ENCODE results near the gene GRIA1. TPM values are rescaled to one million over a fixed set of nuclear protein-coding genes. Genes with fewer than 3 reads are reported as not detected.

Gene GRIA1
- total RNA-seq, 1 donor from 2014 or later: 3.3 TPM

DNA sequence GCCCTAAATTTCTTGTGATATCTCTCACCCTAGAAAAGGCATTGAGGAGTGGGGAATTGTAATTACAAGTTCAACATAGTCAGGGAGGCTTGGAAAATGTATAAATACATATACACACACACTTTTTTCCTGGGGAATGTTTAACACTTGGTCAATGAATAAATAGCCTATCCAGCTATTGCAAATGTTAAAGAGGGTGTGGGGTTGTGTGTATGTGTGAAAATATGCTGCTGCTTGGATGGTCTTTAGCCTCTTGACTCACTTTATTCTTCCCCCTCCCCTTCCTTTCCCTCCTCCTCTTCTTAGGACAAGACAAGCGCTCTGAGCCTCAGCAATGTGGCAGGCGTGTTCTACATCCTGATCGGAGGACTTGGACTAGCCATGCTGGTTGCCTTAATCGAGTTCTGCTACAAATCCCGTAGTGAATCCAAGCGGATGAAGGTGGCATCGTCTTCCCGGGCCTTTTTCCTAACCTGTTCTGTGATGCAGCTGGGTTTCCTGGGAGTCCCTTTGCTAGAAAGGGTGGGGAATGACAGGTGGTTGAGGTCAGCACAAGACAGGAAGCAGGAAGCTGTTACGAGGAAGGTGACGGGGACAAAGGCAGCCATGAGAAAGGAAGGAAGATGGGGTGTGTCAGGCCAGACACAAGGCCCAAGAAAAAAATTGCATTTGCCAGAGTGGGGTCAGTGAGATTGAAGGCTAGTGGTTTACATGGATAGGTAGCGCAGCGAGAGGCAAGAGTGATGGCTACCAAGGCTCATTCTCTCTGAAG lies 311.8 kb downstream of the GRIA1 start:
- Histone ChIP-seq H4K20me1 (ENCODE audit: low read depth) (no peaks in the 10 kb centered on the region), H3K9me3 (ENCODE audit: low read depth) (no peaks in the 10 kb centered on the region), H3K36me3 (no peaks in the 10 kb centered on the region), H3K4me1 (peaks cover 4% of the 10 kb centered on the region), H3K4me3 (no peak overlapping the region), H3K9ac (no peak overlapping the region), H3K79me2 (ENCODE audit: low read depth) (no peaks in the 10 kb centered on the region), H3F3A (ENCODE audit: low read depth) (no peaks in the 10 kb centered on the region), H3K27me3 (no peaks in the 10 kb centered on the region), H2AFZ (replicated peaks) (no peak overlapping the region), H3K4me2 (no peak overlapping the region), H3K27ac (no peak overlapping the region)
- peaks cover 4% of the 10 kb centered on the region for H3K9me3 Mint-ChIP-seq
- H3K36me3 Mint-ChIP-seq: peaks cover 16% of the 10 kb centered on the region
- no peak for TF ChIP-seq EZH2 (IDR thresholded peaks at IDR 0.05)
- TF ChIP-seq, protein P1, sequence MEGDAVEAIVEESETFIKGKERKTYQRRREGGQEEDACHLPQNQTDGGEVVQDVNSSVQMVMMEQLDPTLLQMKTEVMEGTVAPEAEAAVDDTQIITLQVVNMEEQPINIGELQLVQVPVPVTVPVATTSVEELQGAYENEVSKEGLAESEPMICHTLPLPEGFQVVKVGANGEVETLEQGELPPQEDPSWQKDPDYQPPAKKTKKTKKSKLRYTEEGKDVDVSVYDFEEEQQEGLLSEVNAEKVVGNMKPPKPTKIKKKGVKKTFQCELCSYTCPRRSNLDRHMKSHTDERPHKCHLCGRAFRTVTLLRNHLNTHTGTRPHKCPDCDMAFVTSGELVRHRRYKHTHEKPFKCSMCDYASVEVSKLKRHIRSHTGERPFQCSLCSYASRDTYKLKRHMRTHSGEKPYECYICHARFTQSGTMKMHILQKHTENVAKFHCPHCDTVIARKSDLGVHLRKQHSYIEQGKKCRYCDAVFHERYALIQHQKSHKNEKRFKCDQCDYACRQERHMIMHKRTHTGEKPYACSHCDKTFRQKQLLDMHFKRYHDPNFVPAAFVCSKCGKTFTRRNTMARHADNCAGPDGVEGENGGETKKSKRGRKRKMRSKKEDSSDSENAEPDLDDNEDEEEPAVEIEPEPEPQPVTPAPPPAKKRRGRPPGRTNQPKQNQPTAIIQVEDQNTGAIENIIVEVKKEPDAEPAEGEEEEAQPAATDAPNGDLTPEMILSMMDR (IDR thresholded peaks at IDR 0.05): no peak
- no peak for DNase-seq (ENCODE audit: low spot score)
- peaks cover 41% of the 10 kb centered on the region for H3K4me1 Mint-ChIP-seq
- peaks cover 6% of the 10 kb centered on the region for H3K27me3 Mint-ChIP-seq (ENCODE audit: insufficient read depth, low read depth)
- no peak overlapping the region for H3K27ac Mint-ChIP-seq
- H3K4me3 Mint-ChIP-seq: no peak overlapping the region

DNA sequence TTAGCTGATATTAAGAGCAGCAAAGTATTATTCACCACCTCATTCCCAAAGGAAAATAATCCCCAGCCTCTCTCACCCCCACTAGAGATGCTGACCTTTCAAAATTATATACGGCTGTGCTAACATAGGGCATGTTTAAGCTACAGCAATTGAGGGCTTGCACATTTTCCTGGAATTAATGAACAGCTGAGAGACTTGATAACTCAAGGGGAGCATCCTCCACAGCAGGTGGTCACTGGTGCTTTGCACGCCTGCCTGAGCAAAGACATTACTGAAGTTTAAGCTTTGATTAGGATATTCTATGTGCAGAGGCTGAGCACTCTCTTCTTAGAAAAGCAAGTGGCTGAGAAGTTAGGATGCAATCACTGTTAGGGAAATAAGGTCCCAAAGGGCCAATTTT lies 317.3 kb downstream of the GRIA1 start:
- Histone ChIP-seq H3F3A (ENCODE audit: low read depth) (peaks cover 4% of the 10 kb centered on the region), H3K27me3 (no peaks in the 10 kb centered on the region), H3K9me3 (ENCODE audit: low read depth) (no peaks in the 10 kb centered on the region), H3K4me1 (peaks cover 21% of the 10 kb centered on the region), H3K79me2 (ENCODE audit: low read depth) (no peaks in the 10 kb centered on the region), H3K36me3 (no peaks in the 10 kb centered on the region), H2AFZ (replicated peaks) (no peak overlapping the region), H3K4me2 (peak overlapping the region; percentile 60), H3K9ac (no peak overlapping the region), H4K20me1 (ENCODE audit: low read depth) (no peaks in the 10 kb centered on the region), H3K27ac (no peak overlapping the region), H3K4me3 (no peak overlapping the region)
- Mint-ChIP-seq H3K27ac (peak overlapping the region; percentile 82), H3K4me3 (no peak overlapping the region), H3K4me1 (peaks cover 20% of the 10 kb centered on the region), H3K27me3 (ENCODE audit: insufficient read depth, low read depth) (peaks cover 2% of the 10 kb centered on the region), H3K36me3 (peaks cover 10% of the 10 kb centered on the region), H3K9me3 (peaks cover 5% of the 10 kb centered on the region)
- DNase-seq (ENCODE audit: low spot score): peak; percentile 74
- TF ChIP-seq EZH2phosphoT487 (IDR thresholded peaks at IDR 0.05) (no peak), EZH2 (IDR thresholded peaks at IDR 0.05) (no peak)
- TF ChIP-seq, protein P1 (IDR thresholded peaks at IDR 0.05): no peak

DNA sequence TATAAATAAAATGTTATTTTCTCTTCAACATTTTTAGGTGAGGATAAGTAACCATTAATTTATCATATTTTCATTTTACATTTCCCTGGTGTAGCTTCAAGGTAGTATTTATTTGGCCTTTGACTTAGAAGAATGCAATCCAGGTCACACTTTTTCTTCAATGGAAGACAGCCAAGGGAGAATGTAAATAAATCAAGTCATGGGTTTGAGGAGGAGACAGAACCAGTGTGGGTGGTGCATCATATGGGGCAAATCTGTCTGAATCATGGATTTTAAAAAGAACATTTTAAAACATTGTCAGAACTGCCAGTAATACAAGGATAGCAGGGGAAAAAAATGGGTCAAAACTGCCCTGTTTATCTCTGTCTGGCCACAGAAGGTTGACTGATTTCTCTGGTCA lies 318.7 kb downstream of the GRIA1 start:
- Histone ChIP-seq H3K9ac (no peak overlapping the region), H2AFZ (replicated peaks) (no peak overlapping the region), H3K27me3 (no peaks in the 10 kb centered on the region), H3K27ac (no peak overlapping the region), H3K79me2 (ENCODE audit: low read depth) (no peaks in the 10 kb centered on the region), H3K9me3 (ENCODE audit: low read depth) (no peaks in the 10 kb centered on the region), H4K20me1 (ENCODE audit: low read depth) (no peaks in the 10 kb centered on the region), H3K4me1 (peaks cover 21% of the 10 kb centered on the region), H3K36me3 (no peaks in the 10 kb centered on the region), H3F3A (ENCODE audit: low read depth) (peaks cover 4% of the 10 kb centered on the region), H3K4me2 (no peak overlapping the region), H3K4me3 (no peak overlapping the region)
- TF ChIP-seq EZH2 (IDR thresholded peaks at IDR 0.05) (no peak), EZH2phosphoT487 (IDR thresholded peaks at IDR 0.05) (no peak)
- TF ChIP-seq, protein P1 (IDR thresholded peaks at IDR 0.05): no peak
- peaks cover 5% of the 10 kb centered on the region for H3K36me3 Mint-ChIP-seq
- no peak overlapping the region for H3K4me3 Mint-ChIP-seq
- no peak for DNase-seq (ENCODE audit: low spot score)
- peaks cover 2% of the 10 kb centered on the region for H3K27me3 Mint-ChIP-seq (ENCODE audit: insufficient read depth, low read depth)
- H3K4me1 Mint-ChIP-seq: peaks cover 20% of the 10 kb centered on the region
- peaks cover 4% of the 10 kb centered on the region for H3K9me3 Mint-ChIP-seq
- no peak overlapping the region for H3K27ac Mint-ChIP-seq

All from neural progenitor cell (in vitro differentiated cells).